HG02623 (cell line): ENCODE results near the gene HYAL1.
"Not testable (repeated sequence)": the region's sequence is repeated elsewhere in the genome, so short reads cannot be mapped to it uniquely, and the experiment has no call there.

Experiments used
- ATAC-seq: cut with Tn5 transposase; IDR thresholded peaks from one replicate; pipeline ENCODE4 v1.9.1; 2021; ENCODE audit warnings: moderate library complexity; ENCODE audit not compliant: unreplicated experiment

The HYAL1 gene

DNA sequence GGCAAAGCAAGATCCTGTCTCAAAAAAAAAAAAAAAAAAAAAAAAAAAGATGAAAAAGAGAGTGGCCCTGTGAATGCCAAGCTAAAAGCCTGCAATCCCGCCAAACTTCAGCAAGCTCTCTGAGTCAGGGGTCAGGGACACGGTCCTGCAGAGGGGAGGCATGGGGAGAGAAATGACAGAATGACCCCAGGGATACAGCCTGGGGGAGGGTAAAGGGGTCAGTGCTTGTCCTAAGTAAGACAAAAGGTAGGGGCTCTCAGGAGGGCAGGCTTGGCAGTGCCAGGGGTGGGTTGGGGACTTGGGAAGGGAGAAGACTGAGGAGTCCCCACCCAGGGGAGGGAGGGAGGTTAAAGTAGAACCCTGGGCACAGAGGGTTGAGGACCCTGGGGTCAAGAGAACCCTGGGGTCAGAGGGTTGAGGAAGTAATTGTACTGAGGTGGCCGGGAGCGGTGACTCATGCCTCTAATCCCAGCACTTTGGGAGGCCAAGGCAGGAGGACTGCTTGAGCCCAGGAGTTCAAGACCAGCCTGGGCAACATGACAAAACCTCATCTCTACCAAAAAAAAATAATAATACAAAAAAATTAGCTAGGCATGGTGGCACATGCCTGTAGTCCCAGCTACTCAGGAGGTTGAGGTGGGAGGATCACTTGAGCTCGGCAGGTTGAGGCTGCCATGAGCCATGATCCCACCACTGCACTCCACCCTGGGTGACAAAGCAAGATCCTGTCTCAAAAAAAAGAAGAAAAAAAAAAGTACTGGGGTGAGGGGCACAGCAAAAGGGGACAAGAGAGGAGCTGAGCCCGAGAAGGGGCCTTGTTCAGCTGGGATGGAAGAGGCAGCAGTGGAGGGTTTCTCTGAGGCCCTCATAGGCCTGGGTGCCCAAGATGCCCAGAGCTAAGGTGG is 39.6 kb downstream of the HYAL1 start:
- ATAC-seq, result no peak

DNA sequence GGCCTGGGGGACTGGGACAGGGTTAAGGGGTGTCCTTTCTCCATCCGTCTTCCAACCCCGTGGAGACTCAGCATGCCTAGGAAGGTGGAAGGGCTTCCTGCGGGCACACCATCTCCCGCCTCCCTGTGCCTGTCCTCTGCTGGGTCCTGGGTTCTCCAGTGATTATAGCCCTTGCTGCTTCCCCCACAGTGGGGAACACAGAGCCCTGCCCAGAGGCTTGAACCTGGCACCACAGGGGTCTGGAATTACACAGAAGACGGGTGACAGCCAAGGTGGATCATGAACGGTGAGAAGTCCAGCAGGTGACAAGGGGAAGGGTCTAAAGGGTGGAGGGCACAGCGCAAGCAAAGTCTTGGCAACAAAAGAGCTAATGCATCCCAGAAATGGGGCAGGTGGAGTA is 40.6 kb downstream of the HYAL1 start:
- no peak for ATAC-seq

DNA sequence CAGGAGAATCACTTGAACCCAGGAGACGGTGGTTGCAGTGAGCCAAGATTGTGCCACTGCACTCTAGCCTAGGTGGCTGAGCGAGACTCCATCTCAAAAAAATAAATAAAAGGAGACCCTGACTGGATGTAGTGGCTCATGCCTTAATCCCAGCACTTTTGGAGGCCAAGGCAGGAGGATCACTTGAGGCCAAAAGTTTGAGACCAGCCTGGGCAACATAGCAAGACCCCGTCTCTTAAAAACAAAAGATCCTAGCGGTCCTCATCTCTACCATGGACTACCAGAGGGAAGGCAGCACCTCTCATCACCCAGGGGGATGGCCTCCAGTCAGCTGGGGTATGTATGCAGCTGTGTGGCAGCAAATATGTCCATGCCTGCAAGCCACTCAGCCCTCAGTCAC is 41.2 kb downstream of the HYAL1 start:
- ATAC-seq, result not testable (repeated sequence)

DNA sequence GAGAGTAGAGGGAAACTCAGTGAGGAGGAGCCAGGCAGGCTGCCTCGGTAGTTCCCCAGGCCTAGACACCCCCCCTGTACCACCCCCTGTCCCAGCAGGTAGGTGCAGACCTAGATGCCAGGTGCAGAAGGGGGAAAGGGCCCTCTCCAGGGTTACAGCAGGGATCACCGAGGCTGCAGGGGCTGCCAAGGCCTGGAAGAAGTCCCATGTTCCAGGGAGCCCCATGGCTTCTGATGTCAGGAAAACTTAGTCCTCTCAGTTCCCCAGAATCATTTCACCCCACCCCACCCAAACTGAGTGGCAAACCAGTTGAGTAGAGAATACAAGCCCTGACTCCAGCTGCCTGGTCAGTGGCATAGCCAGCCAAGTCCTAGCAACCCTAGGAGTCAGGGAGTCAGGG is 41.9 kb downstream of the HYAL1 start:
- ATAC-seq, result no peak

DNA sequence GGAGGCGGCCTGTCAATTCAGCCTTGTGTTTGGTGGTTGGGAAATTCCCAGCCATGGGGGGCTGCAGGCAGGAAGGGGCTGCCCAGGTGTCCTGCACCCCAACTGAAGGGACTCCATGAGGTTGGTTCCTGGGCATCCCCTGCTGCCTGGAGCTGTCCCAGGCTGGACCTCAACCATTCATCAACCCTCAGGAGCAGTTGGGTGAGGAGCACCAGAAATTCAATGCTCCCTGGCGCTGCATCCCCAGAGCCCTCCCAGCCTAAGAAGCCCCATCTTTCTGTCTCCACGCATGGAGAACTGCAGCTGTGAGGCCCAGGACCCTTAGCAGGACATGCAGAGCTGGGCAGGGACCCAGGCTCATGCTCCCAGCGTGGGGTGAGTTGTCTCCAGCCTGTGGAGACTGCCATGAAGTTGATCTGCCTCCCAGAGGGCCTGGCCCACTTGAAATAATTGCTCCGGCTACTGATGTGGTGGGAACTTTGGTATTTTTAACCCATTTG is 42.4 kb downstream of the HYAL1 start:
- ATAC-seq, result no peak

DNA sequence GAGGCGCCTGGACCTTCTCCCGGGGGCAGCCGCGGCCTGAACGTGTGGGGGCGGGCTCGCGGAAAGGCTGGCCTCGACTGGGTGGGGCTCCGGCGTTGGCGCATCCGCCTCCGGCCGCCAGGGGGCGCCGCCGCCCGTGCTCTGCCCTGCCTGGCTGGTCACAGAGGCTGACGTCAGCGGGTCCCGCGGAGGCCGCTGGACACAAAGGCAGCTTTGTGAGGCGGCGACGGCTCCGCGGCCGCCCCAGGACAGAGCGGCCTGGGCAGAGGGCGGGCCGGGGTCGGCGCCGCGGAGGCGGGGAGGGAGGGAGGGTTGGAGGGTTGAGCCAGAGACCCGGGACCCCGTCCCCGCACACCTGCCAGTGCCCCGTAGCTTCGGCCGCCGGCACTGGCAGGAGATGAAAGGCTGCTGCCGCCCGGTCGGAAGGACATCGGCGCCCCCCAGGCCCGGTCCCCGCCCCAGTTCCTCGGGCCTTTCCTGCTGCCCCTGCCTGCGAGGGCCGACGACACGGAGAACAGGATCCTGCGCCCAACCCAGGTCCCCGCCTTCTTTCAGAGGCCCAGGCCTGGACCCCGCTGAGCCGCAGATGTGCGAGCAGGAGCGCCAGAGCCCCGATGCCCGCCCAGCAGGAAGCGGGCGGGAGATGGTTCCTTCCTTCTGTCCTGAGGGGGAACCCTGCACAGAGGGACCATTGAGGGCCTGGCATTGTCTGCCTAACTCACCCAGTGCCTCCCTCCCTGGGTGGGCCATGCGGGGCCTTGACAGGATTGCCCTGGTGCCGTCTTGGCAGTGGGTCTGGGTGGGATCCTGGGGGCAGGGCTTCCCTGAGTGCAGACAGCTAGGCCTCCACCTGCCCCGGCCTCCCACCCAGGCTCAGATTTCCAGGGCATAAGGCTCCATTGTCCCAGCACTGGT is 43.1 kb downstream of the HYAL1 start:
- ATAC-seq, result peak; percentile 88

DNA sequence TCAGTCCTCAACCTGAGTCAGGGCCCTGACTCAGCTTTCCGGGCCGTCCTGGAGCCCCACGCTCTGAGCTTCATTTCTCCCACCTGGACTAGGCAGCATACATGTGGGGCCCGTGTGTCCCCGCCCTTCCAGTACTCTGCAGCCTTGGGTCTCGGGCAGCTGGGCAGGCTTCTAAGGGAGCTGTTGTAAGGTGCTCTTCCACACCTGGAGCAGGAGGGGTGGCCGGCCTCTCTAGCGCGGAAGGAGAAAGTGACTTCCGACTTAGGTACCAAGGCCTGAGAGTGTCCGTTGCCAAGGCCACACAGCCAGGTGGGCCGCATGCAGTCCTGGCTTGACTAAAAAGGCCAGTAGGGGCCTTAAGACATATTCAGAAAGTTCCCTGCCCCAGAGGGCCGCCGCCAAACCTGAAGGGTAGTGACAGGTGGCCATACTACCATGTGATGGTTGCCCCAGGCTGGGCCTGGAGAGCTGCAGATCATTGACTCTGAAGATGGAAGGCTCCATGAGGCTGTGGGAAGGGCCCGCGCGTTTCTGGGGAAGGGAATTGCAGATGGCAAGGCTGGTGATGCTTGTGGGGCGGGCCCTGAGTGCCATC is 43.8 kb downstream of the HYAL1 start:
- peak; percentile 10 for ATAC-seq

DNA sequence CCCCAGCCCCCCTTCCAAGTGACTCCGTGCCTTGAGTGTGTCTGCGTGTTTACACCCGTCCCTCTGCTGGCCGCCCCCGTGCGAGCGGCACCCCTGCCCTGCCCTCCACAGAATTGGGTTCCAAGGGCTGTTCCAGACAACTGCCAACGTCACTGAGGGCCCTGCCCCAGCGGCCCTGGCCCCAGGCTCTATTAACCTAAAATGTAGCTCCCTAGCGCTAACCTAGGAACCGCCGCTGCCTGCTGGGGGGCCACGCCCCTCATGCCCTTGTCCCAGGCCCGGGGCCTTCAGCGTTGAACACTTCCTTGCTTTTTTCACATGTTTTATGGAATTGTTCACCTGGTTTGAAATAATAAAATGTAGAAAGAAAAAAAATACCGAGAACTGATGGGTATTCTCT is 44.4 kb downstream of the HYAL1 start:
- ATAC-seq, result no peak

DNA sequence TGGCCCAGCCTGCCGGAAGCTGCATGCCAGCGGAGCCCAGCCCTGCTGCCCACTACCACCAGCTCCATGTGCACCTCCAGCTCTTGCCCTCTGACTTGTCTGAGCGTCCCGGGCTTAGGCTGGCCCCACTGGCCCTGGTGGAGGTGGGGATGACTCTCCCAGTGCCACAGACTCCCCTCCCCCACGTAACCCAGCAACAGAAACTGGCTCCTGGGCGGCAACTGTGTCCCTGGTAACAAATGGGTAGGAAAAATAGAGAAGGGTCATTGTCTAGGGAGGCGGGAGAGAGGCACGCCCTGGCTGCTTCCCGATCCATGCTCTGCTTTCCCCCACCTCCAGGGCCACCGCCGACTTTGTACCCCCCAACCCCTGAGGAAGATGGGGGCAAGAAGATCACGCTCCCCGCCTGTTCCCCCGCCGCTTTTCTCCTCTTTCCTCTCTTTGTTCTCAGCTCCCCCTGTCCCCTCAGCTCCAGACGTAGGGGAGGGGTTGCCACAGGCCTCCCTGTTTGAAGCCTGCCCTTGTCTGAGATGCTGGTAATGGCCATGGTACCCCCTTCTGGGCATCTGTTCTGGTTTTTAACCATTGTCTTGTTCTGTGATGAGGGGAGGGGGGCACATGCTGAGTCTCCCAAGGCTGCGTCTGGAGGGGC is 45.2 kb downstream of the HYAL1 start:
- no peak for ATAC-seq

DNA sequence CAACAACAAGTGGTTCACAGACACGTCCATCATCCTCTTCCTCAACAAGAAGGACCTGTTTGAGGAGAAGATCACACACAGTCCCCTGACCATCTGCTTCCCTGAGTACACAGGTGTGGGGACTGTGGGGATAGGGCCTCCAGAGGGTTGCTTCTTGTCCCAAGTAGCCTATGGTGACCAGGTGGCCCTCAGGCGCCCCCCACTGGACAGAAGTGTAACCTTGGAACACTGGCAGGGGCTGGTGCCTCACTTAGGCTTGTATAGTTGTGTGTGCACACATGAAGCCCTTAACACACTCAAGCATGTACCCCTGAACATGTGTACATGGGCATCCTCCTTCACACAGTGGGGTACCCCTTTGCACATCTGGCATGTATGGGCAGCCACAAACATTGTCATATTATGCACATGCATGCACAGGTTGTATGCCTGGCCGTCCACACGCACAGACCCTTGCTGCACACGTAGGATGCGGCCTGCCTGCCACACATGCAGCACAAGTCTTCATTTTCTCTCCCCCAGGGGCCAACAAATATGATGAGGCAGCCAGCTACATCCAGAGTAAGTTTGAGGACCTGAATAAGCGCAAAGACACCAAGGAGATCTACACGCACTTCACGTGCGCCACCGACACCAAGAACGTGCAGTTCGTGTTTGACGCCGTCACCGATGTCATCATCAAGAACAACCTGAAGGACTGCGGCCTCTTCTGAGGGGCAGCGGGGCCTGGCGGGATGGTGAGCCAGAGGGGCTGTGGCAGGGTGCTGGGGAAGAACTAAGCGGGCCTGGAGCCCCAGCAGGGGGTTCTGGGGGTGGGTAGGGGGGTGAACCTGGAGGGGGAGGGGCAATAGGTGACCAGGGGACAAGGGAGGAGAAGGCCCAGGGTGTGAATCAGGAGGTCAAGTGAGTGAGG is 46.1 kb downstream of the HYAL1 start:
- ATAC-seq, result no peak

DNA sequence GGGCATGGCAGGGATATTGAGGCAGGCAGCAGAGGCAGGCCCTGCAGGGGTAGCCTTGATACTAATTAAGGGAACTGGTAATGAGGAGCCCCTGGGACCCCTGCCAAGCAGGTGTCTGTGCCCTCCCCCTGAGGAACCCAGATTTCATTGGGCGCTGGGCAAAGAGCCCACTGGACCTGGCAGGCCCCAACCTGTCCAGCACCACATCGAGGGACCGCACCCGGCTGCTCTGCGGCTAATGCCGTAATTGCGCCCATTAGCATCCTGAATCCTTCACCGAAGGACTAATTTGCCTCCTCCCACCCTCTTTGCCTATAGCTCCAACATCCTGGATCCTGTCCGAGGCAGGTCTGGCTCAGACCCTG is 48.1 kb downstream of the HYAL1 start:
- no peak for ATAC-seq

DNA sequence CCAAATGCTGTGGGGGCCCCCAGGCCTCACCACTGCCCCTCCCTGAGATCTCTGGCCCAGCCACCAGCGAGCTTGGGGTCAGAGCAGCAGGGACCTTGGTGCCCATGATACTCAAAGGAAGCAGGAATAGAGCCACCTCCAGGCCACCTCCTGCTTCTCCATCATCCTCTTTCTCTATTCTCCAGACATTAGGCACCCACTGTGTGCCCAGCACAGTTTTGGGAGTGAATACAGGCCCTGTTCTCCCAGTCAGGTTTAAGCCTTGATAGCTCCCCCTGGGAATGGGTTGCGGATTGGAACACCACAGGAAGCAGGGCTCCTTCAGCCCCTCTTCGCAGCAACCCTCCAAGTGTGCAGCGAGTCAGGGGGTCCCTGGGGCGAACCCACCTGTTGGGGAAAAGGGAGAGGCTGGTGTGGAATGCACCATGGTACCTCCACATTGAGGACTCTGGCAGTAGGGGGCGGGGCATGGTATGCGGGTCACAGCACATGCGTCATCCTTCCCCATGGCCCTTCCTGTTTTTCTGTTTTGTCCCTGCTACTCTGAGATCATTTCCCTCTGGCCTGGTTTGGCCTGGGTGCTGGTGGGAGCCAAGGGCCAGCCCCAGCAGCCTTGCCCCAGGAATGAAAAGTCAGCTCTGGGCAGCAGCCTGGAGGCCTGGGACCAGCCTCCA is 48.7 kb downstream of the HYAL1 start:
- no peak for ATAC-seq

DNA sequence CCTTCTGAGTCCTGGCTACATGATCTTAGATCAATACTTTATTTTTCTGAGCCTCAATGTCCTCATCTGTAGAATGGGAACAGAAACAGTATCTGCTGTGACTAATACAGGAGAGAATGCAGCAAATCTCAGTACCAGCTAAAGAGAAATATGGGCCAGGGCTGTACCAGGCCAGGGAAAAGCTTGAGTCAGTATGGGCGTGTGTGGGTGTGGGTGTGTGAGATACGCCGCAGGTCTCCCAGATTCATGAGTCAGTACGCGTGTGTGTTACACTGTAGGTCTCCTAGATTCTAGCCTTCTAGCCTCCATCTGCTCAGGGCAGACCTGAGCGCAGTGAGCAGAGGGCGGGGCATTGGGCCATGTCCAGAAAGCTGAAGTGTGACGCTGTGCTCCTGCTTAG is 52.2 kb downstream of the HYAL1 start:
- no peak for ATAC-seq

DNA sequence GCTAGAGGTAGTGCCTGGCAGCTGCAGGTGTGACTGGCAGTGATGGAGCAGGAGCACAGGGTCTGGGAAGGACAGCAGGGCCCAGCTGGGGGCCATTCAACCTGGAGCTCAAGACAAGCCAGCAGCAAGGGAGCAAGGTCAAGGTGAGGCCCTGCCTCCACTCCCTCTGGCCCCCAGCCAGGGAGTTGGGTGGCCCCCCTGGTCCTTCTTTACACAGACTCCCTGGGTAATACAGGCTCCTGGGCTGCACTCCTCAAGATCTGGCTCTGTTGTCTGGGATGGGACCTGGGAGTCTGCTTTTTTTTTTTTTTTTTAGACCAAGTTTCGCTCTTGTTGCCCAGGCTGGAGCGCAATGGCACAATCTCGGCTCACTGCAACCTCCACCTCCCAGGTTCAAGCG is 52.9 kb downstream of the HYAL1 start:
- no peak for ATAC-seq
